H1 (cell line): ENCODE results near the gene FAM9C.

Source experiments
- BACH1 ChIP-seq: IDR thresholded peaks from 2 replicates; pipeline ENCODE4 v1.6.1; 2012; ENCODE audit warnings: low read length, improper control_type of control experiment
- BRCA1 ChIP-seq: IDR thresholded peaks from 2 replicates; pipeline ENCODE4 v1.6.1; 2012; ENCODE audit warnings: low read depth, low read length, improper control_type of control experiment
- CBX5 ChIP-seq: fragments of 300-800, 300-1000 bp; sonication (generic); IDR thresholded peaks from 2 replicates; pipeline ENCODE4 v1.7.1; 2016; ENCODE audit warnings: antibody characterized with exemption, low read length, low read depth
- CHD2 ChIP-seq: IDR thresholded peaks from 2 replicates; pipeline ENCODE4 v1.6.1; 2012; ENCODE audit warnings: low read length, improper control_type of control experiment
- CTCF ChIP-seq, 3 experiments: IDR thresholded peaks; 1 replicate in 2 of 3; 2 replicates in 1 of 3; pipeline versions ENCODE4 v1.5.1 to v1.6.1; 2011; ENCODE audit warnings: low read length in 3 of 3, mild to moderate bottlenecking in 3 of 3, inconsistent platforms in 2 of 3, low read depth in 1 of 3, moderate library complexity in 1 of 3; ENCODE audit not compliant: insufficient read depth in 1 of 3; ENCODE audit errors: control extremely low read depth in 1 of 3
- EP300 ChIP-seq, 2 experiments: IDR thresholded peaks; 1 replicate in 1 of 2; 2 replicates in 1 of 2; pipeline ENCODE4 v1.6.1; 2011 to 2012; ENCODE audit warnings: low read depth in 2 of 2, low read length in 2 of 2, mild to moderate bottlenecking in 2 of 2, borderline replicate concordance in 1 of 2, inconsistent platforms in 1 of 2, moderate library complexity in 1 of 2
- EZH2 ChIP-seq: fragments of 200-600 bp; sonication (generic); IDR thresholded peaks from 2 replicates; pipeline ENCODE4 v1.7.1; 2012; ENCODE audit warnings: low read depth, mild to moderate bottlenecking, moderate library complexity, low read length, inconsistent platforms; ENCODE audit not compliant: severe bottlenecking
- GTF2F1 ChIP-seq: IDR thresholded peaks from 2 replicates; pipeline ENCODE4 v1.6.1; 2012; ENCODE audit warnings: low read depth, low read length, improper control_type of control experiment, borderline replicate concordance
- POLR2A ChIP-seq, 2 experiments: IDR thresholded peaks; 1 replicate in 1 of 2; 2 replicates in 1 of 2; pipeline ENCODE4 v1.6.1; 2011; ENCODE audit warnings: low read depth in 2 of 2, low read length in 2 of 2, mild to moderate bottlenecking in 2 of 2; ENCODE audit errors: control extremely low read depth in 1 of 2
- RBBP5 ChIP-seq: IDR thresholded peaks from 2 replicates; pipeline ENCODE4 v1.7.1; 2012; ENCODE audit warnings: low read depth, mild to moderate bottlenecking, inconsistent platforms, low read length, moderate library complexity, borderline replicate concordance
- SAP30 ChIP-seq: fragments of 300-600 bp; sonication (generic); IDR thresholded peaks from 2 replicates; pipeline ENCODE4 v1.7.1; 2012; ENCODE audit warnings: low read length, moderate library complexity, mild to moderate bottlenecking, inconsistent platforms; ENCODE audit not compliant: insufficient read depth, insufficient replicate concordance
- SIX5 ChIP-seq: IDR thresholded peaks from 2 replicates; pipeline ENCODE4 v1.6.1; 2011; ENCODE audit warnings: mild to moderate bottlenecking, low read depth, low read length

DNA sequence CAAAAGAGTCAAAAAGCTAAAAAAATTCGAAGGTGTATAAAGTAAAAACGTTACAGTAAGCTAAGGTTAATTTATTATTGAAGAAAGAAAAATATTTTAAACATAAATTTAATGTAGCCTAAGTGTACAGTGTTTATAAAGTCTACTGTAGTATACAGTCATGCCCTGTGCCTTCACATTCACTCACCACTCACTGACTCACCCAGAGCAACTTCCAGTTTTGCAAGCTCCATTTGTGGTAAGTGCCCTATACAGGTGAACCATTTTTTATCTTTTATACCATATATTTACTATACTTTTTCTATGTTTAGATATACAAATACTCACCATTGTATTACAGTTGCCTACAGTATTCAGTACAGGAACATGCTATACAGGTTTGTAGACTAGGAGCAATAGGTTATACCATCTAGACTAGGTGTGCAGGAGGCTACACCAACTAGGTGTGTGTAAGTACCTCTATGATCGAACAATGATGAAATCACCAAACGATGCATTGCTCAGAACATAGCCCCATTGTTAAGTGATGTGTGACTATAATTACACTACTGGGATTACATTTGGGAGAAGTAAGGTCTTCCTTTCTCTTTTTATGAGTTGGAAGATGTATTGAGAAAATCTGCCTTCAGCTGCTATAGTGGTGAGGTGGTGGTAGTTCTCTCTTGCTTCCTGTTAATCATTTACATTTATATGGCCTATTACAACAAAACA, 42.3 kb downstream of the FAM9C start:
- TF ChIP-seq BACH1: no peak
- no peak for TF ChIP-seq POLR2A (IDR thresholded peaks at IDR 0.05; ENCODE audit: control extremely low read depth in 1 of 2, low read depth in 2 of 2, low read length in 2 of 2)
- no peak for TF ChIP-seq CTCF (IDR thresholded peaks at IDR 0.05; ENCODE audit: control extremely low read depth in 1 of 3, insufficient read depth in 1 of 3, low read depth in 1 of 3, low read length in 3 of 3)
- no peak for TF ChIP-seq GTF2F1
- no peak for TF ChIP-seq EP300 (IDR thresholded peaks at IDR 0.05; ENCODE audit: borderline replicate concordance in 1 of 2, low read depth in 2 of 2, low read length in 2 of 2)
- no peak for TF ChIP-seq SAP30
- no peak for TF ChIP-seq RBBP5
- TF ChIP-seq EZH2: no peak
- TF ChIP-seq CHD2: no peak
- no peak for TF ChIP-seq CBX5
- TF ChIP-seq BRCA1: no peak
- no peak for TF ChIP-seq SIX5
